ENCODE data around the gene SPNS2.
"Not testable (repeated sequence)": the region's sequence is repeated elsewhere in the genome, so short reads cannot be mapped to it uniquely, and the experiment has no call there.

The SPNS2 gene

DNA sequence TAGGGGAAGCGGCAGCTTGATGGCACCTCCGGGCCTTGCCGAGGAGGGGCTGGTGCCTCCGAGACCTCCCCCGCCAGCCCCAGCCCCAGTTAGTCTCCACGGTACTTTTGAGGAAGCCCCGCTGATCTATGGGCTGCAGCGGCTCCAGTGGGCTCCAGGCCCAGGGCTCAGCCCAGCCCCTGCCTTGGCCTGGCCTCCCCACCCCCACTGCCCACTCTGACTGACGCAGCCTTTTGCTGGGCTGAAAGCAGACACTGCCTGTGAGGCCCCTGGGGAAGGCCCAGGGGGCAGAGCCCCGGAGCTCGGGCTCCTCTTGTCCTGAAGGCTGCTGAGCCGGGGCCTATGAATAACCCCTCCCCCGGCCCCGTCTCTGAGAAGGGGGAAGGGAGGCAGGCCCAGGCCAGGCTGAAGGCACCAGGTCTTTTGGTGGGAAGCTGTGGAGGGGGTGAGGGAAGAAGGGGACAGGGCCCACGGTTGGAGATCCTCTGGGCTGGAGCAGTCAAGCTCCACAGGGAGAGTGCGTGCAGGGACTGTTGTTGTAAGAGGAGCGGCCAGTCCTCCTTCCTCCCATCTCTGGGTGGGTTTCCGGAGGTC, 78.1 kb downstream of the SPNS2 start:
- DNase-seq, result no peak

DNA sequence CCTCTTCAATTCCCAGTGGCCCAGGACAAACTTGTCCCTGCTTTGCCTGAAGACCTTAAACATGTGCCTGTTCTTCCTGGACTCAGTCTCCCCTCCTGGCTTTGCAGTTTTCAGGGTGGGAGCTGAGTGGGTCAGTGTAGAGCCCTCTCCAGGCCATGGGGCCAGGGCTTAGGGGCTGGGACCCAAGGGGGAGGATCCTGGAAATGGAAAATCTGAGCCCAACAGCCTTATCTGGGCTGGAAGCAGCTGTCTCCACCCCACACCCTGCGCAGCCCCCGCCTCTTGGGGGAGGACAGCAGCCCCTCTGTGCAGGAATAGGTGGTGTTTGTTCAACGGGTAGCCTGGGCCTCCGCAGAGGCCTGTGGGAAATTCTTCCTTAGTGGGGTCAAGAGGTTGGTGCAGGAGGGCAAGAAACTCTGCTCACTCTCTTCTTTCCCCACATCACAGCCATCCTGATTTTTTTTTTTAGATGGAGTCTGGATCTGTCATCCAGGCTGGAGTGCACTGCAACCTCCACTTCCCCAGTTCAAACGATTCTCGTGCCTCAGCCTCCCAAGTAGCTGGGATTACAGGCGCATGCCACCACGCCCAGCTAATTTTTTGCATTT, 78.8 kb downstream of the SPNS2 start:
- DNase-seq, result no peak

DNA sequence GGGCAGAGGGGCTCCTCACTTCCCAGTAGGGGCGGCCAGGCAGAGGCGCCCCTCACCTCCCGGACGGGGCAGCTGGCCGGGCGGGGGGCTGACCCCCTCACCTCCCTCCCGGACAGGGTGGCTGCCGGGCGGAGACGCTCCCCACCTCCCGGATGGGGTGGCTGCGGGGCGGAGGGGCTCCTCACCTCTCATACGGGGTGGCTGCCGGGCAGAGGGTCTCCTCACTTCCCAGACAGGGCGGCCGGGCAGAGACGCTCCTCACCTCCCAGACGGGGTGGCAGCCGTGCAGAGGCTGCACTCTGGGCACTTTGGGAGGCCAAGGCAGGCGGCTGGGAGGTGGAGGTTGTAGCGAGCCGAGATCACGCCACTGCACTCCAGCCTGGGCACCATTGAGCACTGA, 79.7 kb downstream of the SPNS2 start:
- DNase-seq, result not testable (repeated sequence)

DNA sequence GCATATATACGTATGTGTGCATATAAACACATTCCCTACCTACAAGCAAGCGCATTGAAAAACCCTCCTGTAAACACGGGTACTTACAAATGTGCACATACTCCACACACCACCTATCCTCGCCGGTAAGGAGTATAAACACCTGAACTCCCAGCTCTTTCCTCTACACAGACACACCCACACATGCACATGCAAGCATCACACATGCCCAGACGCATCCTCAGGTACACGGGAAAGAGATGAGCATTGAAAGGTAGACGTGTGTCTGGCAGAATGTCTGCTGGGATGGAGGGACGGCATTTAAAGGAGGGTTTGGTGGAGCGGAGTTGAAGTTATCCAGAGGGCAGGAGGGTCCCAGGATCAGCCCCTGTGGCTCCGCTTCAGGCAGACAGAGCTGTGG, 81.0 kb downstream of the SPNS2 start:
- DNase-seq, result no peak

DNA sequence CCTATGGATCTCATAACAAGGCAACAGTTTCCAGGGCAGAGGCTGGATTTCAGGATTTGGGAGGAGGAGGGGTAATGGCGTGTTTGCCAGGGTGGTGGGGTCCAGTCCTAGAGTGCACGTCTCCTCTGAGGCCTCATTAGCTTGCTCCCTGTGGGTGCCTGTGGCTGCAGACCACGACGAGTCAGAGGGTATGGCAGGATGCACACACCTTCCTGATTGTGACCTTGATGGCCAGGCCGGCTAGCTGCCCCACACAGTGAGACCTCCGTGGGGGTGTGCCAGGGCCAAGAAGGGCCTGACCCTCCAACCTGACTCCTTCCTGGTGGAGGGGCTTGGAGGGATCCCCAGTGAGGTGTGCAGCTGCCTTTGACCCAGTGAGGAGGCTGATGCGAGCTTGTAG, 81.6 kb downstream of the SPNS2 start:
- no peak for DNase-seq

DNA sequence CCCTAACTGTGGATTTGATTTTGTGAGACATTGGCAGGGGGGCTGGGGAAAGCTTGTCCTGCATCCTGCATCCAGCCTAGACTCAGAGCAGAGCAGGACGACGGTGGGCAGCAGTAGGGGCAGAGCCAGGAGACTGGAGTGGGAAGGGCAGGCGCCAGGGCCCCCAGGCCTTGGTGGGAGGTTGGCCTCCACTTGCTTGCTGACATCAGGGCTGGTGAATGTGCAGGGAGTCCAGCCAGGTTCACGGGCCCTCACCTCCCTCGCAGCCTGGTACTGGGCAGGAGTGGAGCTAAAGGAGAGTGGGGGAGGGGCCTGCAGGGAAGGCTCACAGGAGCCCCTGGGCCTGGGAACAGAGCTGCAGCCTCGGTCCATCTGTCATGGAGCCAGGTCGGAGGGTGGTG, 83.4 kb downstream of the SPNS2 start:
- no peak for DNase-seq

DNA sequence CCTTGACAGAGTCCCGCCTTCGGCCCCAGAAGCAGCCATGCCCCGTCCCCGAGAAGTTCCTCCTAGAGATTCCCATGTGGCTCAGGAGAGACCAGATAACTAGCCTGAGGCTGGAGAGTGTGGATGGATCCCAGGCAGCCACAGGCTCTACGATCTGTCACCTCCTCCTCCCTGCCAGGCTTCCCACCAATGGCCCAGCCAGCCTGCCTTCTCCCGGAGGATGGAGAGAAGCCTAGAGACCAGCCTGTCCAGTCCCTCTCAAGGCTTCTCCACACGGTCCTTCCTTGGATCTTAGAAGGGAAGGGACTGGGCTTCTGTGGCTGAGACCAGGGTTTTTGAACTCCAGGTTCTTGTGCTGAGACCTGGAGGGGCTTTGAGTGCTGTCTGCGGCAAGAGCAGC, 84.0 kb downstream of the SPNS2 start:
- DNase-seq, result no peak

DNA sequence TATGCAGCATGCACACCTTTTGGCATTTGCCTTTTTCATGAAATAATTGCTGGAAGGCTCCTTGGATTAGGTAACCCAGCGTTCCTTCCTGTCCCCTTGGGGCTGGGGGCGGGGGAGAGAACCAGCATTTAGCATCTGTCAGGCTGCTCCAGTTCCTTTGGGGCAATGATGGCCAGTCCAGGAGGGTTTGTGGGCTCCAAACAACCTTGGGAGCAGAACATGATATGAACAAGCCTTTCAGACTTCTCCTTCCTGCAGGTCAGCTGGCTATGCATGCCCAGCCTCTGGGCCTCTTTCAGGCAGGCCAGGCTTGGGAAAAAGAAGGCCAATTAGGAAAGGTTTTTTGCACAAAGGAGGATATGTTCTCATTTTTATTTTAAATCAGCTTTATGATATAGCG, 84.5 kb downstream of the SPNS2 start:
- DNase-seq, result no peak

DNA sequence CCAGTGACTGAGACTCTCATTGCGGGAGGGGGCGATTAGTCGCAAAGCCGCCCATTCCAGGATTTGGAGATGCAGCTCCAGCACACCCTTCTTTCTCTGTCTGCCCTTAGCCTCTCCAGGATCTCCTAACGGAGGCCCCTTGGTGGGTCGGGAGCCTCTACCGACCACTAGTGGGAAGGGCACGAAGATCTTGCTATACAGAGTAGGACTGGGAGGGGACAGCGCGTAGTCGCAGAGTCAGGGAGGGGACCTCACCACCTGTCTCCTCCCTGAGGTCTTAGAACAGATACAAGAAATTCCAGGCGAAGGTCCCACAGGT, 85.1 kb downstream of the SPNS2 start:
- DNase-seq, result no peak

DNA sequence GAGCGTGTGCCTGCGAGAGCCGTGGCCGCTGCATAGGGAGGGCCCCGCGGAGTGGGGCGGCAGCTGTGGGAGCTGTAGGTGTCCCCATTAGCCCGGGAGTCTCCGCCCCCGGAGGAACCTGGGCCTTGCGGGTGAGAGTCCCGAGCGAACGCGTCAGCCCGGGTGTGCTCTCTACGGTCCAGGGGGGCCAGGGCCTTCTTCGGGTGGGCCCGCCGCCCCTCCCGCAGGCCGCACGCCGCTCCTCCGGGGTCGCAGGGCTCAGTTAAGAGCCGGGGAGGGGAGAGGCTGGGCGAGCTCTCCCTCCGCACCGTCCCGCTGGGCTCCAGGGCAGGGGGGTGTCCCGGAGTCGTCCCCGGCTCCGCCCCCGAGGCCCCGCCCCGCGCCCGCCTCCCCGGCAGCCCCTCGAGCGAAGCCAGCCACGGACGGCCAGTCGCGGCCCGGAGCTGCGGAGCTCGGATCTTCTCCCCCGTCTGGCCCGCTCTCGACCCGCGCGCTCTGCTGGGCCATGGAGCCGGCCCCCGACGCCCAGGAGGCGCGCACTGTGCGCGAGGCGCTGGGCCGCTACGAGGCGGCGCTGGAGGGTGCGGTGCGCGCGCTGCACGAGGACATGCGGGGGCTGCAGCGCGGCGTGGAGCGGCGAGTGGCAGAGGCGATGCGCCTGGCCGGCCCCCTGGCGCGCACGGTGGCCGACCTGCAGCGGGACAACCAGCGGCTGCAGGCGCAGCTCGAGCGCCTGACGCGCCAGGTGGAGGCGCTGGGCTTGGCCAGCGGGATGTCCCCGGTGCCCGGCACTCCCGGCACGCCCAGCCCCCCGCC, 85.6 kb downstream of the SPNS2 start, which contains the start of gene SMTNL2:
TSS of gene SMTNL2 (plus strand) at position 429 of the 816 bp plus-strand sequence. CDS start at position 506, 77 bp downstream.
- DNase-seq, result no peak

DNA sequence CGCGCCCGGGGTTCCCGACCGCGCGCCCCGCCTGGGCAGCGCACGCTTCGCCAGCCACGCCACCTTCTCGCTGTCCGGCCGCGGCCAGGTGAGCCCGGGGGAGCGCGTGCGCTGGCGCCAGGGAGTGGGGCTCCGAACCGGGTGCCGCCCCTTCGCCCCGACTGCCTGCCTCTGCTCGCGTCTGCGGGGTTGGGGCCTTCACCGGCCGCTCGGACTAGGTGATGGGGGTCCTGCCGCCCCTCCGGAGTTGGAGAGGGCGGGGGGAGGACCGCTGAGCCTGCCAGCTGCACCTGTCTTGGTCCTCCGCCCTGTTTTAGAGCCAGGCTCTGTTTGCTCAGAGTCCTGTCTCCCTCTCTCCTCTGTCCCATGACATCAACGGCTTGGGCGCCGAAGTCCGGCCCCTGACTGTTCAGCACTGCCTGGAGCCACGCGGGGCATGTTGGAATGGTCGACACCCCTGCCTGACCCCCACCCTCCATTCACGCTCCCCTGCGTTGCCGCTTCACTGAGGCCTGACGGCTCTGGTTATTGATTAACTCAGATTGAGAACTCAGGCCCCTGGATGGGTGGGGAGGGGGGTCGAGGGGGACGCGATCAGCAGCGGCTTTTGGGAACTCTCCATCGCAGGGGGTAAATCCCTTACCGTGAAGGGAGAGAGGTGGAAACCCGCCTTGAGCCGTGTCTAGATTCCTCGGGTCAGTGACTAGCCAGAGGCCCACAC, 86.4 kb downstream of the SPNS2 start:
- DNase-seq, result no peak

DNA sequence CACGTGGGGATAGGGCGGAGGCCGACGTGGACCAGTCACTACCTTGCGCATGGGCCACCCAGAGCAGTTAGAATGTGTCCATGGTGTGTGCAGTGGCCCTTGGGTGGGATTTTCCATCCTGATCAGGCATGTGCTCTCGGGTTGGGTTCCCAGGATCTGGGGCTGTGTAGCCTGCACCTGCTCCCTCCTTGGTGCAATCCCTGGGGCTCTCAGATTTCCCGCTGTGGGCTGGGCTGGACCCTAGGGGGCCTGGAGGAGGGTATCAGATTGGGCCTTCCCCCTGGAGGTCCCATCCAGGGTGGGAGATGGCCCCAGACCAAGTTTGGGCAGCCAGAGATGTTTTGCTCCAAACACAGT, 86.9 kb downstream of the SPNS2 start:
- no peak for DNase-seq

DNA sequence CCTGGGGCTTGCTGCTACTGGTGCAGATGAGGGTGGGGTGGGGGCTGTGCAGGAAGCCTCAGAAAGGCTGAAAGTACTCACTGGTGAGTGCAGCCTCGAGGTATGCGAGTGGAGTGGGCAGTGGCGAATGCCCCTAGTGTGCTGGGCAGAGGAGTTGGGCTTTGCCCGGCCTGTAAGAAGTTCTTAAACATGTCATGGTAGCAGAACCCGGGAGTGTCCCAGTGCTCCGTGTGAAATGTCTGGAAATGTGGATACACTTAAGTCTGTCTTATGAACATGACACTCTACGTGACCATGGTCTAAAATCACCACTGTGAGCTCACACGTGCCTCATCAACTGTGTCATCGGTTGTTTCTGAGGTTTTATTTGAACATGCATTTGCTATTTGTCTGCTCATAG, 87.4 kb downstream of the SPNS2 start:
- DNase-seq, result no peak

DNA sequence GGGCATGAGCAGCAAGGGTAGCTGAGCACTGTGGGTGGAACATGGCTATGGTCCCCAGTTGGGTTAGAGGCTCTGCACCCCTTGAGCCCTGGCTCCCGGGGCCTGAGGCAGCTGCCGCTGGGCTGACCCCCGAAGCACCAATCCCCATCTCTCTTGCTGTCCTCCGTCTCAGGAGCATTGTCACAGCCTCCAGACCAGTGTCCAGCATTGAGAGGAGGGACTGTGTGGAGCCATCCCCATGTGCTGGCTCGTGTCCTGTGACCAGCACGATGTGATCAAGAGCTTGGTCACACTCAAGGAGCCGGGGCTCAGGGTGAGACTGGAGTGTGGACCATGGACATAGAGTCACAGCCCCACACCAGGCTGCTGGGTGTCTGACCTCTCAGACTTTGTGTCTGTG, 88.5 kb downstream of the SPNS2 start:
- no peak for DNase-seq

DNA sequence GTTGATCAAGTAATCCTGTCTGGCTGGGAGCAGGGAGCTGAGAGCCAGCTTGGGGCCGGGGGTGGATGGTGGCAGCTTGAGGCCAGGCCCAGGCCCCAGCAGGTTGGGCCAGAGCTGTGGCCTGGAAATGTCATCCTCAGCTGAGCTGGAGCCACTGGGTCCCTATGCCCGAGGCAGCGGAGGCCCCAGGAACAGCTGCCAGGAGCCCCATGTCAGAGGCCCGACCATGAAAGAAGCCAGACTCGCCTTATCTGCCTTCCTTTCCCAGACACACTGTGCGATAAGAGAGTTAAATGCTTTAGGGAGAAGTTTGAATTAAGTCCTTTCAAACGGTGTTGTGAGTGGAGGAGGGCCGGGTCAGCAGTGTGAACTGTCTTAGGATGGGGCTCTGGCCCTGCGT, 89.1 kb downstream of the SPNS2 start:
- no peak for DNase-seq

DNA sequence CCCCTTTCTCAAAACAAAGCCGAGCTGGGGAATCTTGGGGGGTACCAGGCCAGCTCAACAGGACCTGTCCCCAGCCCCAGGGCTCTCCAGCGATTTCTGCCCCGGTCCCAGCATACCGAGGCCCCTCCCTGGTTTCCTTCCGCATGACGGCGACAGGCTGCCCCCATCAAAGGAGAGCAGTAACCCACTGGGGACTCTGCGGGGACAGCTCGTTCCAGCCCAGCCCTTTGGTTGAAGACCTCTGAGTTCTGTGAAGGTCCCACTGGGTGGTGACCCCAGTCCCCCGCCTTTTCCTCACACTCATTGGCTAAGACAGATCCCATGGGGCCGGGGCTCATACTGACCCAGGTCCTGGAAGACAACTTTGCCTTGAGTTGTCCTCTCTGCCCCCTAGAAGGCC, 89.7 kb downstream of the SPNS2 start:
- DNase-seq, result no peak
